Neural progenitor cell (in vitro differentiated cells): Measurements from ENCODE around the gene SLC47A2.

ENCODE experiments used
- EZH2 ChIP-seq: fragments of 200-600 bp; sonication (generic); IDR thresholded peaks from 2 replicates; pipeline ENCODE4 v1.6.1; 2017; ENCODE audit warnings: antibody characterized with exemption, mild to moderate bottlenecking, moderate library complexity
- EZH2phosphoT487 ChIP-seq: fragments of 200-600 bp; sonication (generic); IDR thresholded peaks from 2 replicates; pipeline ENCODE4 v1.6.1; 2017; ENCODE audit warnings: antibody characterized with exemption
- TF ChIP-seq, protein P1 (sequence below): fragments of 200-600 bp; sonication (generic); IDR thresholded peaks from 2 replicates; pipeline ENCODE4 v1.5.1; 2017; ENCODE audit warnings: antibody characterized with exemption, mild to moderate bottlenecking

DNA sequence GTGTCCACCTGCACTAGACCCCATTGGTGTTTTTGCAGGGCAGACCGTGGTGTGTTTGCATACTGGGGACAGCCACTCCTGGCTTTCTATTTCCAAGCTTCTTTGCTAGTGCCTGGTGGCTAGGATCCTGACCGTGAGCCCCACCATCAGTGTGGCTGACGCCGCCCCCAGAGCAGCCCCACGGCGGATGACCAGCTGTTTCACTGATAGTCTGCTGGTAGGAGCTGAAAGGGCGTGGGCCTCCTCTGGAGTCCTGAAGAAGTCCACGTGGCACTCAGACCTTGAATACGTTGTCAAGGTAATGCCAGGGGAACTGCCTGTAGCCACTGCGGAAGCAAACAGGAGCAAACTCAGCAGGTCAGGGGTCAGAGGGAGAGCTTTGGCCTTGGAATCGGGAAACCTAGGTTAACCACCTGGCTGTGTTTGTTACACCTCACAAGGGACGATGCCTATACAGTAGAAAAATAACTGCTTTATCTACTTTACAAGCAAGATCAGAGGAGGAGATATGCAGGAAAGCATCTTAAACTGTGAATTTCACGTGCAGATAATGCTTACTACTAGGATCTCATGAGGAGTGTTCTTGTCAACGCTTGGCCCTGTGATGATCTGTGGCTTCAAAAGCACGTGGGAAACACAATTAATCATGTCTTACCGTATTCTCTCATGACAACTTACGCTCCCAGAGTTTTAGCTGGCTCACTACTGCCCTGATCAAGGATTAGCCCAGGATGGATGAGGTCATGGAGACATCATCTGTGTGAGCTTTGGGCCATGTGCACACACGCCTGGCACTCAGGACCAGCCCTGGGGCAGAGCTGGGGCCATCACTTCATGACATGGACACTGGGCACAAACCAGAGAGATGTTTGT is 37.6 kb downstream of the SLC47A2 start:
- TF ChIP-seq, protein P1, sequence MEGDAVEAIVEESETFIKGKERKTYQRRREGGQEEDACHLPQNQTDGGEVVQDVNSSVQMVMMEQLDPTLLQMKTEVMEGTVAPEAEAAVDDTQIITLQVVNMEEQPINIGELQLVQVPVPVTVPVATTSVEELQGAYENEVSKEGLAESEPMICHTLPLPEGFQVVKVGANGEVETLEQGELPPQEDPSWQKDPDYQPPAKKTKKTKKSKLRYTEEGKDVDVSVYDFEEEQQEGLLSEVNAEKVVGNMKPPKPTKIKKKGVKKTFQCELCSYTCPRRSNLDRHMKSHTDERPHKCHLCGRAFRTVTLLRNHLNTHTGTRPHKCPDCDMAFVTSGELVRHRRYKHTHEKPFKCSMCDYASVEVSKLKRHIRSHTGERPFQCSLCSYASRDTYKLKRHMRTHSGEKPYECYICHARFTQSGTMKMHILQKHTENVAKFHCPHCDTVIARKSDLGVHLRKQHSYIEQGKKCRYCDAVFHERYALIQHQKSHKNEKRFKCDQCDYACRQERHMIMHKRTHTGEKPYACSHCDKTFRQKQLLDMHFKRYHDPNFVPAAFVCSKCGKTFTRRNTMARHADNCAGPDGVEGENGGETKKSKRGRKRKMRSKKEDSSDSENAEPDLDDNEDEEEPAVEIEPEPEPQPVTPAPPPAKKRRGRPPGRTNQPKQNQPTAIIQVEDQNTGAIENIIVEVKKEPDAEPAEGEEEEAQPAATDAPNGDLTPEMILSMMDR: no peak
- TF ChIP-seq EZH2phosphoT487: no peak
- TF ChIP-seq EZH2: no peak
